Epithelial cell of proximal tubule (primary cell): ENCODE results near the gene TRPM3. TPM values are rescaled to one million over a fixed set of nuclear protein-coding genes. Genes with fewer than 3 reads are reported as not detected.

Source experiments
- DNase-seq: peaks from one replicate; pipeline ENCODE4 v3.0.0-alpha.2; 2011; ENCODE audit warnings: low read depth
- H3K4me3 ChIP-seq: 2 replicates; pipeline ENCODE4 v1.5.1; 2011; ENCODE audit warnings: low read depth, mild to moderate bottlenecking, low read length
- CTCF ChIP-seq: conservative IDR thresholded peaks from 2 replicates; pipeline ENCODE4 v1.5.1; 2012; ENCODE audit warnings: low read depth, mild to moderate bottlenecking, low read length
- total RNA-seq: library from RNA; depleted of rRNA; stranded (reverse); fragments of >200 nt; gene quantifications from 2 replicates; pipeline ENCODE4 v1.2.3, GENCODE V29; 2015

Gene TRPM3
- total RNA-seq, 1 donor from 2014 or later = not detected

- DNase-seq = no peak
- no peak for TF ChIP-seq CTCF
- no peak overlapping the region for H3K4me3 ChIP-seq
Measured at GRCh38 chr9:70816891-70817290, 304.5 kb downstream of the TRPM3 start.

DNA sequence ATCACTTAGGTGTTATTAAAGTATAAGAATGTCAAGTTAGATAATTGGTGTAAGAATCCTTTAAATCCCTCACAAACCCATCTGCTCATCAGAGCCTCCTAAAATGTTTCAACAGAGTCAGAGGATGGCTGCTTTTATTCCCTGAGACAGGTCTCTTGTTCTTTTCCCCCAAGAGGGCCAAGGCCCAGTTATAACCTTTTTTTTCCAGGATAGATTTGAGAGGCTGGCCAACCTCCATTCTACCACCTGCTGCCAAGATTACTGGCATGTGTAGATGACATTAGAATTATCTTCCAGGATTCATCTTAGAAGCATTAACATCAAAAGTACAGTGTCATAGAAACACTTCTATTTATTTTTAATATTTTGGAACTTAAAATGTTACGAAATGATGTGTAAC is 305.1 kb downstream of the TRPM3 start:
- no peak for TF ChIP-seq CTCF
- H3K4me3 ChIP-seq = no peak overlapping the region
- no peak for DNase-seq

GRCh38 chr9:70814597-70814996 is 306.8 kb downstream of the TRPM3 start:
- H3K4me3 ChIP-seq = no peak overlapping the region
- DNase-seq = no peak

GRCh38 chr9:70813141-70813540 is 308.3 kb downstream of the TRPM3 start:
- H3K4me3 ChIP-seq = no peak overlapping the region
- no peak for DNase-seq
- no peak for TF ChIP-seq CTCF

More at GRCh38 chr9:70814597-70814996, 306.8 kb downstream of the TRPM3 start:
- no peak for TF ChIP-seq CTCF

DNA sequence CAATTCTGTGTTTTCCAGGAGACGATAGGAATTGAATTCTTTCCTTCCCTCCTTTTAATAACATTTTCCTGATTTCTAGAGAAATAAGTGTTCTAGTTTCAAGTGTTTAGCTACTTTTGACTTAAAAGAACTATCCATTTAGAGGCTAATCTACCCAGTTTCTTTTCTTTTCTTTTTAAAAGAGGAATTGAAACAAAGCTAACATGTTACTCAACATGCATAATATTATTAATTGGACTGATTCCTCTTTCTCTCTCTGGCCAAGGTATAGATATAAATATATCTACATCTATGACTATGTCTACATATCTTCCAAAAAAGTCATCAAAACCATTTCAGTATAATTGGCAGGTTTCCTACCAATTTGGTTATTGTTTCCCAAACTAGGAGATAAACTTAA is 309.8 kb downstream of the TRPM3 start:
- DNase-seq = no peak
- no peak for TF ChIP-seq CTCF
- no peak overlapping the region for H3K4me3 ChIP-seq

DNA sequence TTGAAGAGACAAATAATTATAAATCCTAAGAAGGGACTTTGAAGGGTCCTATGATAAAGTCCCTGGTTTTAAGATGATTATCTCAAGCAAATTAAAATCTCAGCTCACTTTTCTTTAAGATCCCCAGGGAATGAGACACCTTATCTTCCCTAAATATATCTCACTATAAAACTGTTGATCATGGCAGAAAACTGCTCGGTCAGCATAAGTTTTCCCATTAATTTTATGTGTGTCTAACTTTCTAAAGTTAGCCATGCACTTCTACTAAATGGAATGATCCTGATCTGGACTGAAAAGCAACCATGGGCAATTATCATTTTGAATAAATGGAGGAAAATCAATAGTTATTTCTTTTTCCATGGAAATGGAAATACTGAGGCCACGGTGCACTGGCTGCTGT is 314.5 kb downstream of the TRPM3 start:
- TF ChIP-seq CTCF = no peak
- no peak overlapping the region for H3K4me3 ChIP-seq
- no peak for DNase-seq

GRCh38 chr9:70805949-70806348 is 315.5 kb downstream of the TRPM3 start:
- TF ChIP-seq CTCF = no peak
- H3K4me3 ChIP-seq = no peak overlapping the region
- no peak for DNase-seq
